ENCODE results near the gene TPSD1. TPM values are rescaled to one million over a fixed set of nuclear protein-coding genes. Genes with fewer than 3 reads are reported as not detected.

TPSD1 gene
- total and polyA plus RNA-seq, 2 experiments from 2014 or later, result not detected

DNA sequence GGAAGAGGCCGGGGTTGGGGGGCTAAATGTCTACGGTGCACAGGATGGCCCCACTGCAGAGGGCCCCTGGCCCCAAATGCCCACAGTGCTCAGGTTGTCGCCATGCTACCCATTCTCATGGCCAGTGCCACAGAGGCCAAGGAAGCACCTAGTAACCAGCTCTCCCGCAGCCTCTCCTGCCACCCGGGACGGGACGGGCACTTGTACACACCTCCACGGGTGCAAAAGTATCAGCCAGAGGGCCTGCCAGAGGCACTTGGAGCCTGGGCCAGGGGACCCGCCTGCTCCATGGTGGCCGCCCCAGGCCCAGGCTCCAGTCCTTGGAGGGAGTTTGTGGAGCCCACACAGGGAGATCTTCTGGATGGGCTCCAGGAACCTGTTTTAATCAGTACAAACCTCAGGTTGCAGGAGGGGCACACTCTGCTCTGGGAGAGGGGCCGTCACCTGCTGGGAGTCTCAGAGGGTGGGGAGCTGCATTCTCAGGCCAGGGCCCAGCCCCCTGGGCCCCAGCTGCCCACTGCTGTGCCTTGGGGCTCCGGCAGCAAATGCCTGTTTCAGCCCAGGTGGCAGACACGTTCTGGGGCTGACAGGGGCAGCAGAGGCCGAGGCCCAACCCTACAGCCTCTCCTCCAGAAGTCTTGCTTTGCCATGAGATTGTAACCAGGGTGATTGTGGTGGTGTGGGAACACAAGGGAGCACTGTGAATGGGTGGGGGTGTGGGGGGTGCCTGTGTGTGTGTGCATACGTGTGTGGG, 7.9 kb downstream of the TPSD1 start:
- DNase-seq (ENCODE audit: low spot score), result no peak
- H3K4me1 ChIP-seq (ENCODE audit: insufficient read depth), result no peaks in the 10 kb centered on the region
- no peak overlapping the region for H3K4me2 ChIP-seq
- 83% methylated on average over 15 of the region's 15 CpGs for WGBS (ENCODE audit: low lambda C conversion rate, missing lambda C conversion rate)
- H3K9me2 ChIP-seq (replicated peaks; ENCODE audit: insufficient read depth), result no peaks in the 10 kb centered on the region
- H3K4me3 ChIP-seq, result no peak overlapping the region
- no peaks in the 10 kb centered on the region for H4K20me1 ChIP-seq (ENCODE audit: insufficient read depth, poor library complexity, severe bottlenecking)
- H3K79me2 ChIP-seq, result no peaks in the 10 kb centered on the region
- TF ChIP-seq, protein P1, sequence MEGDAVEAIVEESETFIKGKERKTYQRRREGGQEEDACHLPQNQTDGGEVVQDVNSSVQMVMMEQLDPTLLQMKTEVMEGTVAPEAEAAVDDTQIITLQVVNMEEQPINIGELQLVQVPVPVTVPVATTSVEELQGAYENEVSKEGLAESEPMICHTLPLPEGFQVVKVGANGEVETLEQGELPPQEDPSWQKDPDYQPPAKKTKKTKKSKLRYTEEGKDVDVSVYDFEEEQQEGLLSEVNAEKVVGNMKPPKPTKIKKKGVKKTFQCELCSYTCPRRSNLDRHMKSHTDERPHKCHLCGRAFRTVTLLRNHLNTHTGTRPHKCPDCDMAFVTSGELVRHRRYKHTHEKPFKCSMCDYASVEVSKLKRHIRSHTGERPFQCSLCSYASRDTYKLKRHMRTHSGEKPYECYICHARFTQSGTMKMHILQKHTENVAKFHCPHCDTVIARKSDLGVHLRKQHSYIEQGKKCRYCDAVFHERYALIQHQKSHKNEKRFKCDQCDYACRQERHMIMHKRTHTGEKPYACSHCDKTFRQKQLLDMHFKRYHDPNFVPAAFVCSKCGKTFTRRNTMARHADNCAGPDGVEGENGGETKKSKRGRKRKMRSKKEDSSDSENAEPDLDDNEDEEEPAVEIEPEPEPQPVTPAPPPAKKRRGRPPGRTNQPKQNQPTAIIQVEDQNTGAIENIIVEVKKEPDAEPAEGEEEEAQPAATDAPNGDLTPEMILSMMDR (IDR thresholded peaks at IDR 0.05; ENCODE audit: poor library complexity), result no peak
- TF ChIP-seq EZH2 (IDR thresholded peaks at IDR 0.05; ENCODE audit: borderline replicate concordance) (no peak), EZH2phosphoT487 (IDR thresholded peaks at IDR 0.05; ENCODE audit: low read depth, severe bottlenecking, unreplicated experiment) (no peak)
- no peak overlapping the region for H2AFZ ChIP-seq
- H3K27me3 ChIP-seq, result peaks cover 8% of the 10 kb centered on the region
- H3K36me3 ChIP-seq (replicated peaks; ENCODE audit: insufficient read depth, low read depth), result no peaks in the 10 kb centered on the region
- H3K9me3 ChIP-seq (ENCODE audit: low read depth), result no peaks in the 10 kb centered on the region
- no peak overlapping the region for H3K27ac ChIP-seq

DNA sequence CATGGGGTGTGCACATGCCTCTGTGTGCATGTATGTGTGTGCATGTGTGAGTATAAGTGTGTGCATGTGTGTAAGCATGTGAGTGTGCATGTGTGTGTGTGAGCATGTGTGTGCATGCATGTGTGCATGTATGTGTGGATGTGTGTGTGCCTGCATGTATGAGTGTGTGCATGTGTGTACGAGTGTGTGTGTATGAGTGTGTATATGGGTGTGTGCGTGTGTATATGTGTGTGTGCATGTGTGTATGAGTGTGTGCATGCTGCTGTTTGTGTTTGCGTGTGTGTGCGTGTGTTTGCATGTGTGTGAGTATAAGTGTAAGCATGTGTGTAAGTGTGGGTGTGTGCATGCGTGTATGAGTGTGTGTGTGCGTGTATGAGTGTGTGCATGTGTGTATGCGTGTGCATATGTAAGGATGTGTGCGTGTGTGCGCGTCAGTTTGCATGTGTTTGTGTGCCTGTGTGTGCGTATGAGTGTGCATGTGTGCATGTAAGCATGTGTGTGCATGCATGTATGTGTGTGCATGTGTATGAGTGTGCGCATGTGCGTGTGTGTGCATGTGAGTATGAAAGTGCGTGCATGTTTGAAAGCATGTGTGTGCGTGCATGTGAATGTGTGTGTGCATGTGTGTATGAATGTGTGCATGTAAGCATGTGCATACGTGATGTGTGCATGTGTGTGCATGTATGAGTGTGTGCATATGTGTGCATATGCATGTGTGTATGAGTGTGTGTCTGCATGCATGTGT, 8.6 kb downstream of the TPSD1 start:
- Histone ChIP-seq H3K79me2 (no peaks in the 10 kb centered on the region), H3K27me3 (peaks cover 6% of the 10 kb centered on the region), H3K27ac (no peak overlapping the region), H2AFZ (no peak overlapping the region), H4K20me1 (ENCODE audit: insufficient read depth, poor library complexity, severe bottlenecking) (no peaks in the 10 kb centered on the region), H3K9me3 (ENCODE audit: low read depth) (no peaks in the 10 kb centered on the region), H3K36me3 (replicated peaks; ENCODE audit: insufficient read depth, low read depth) (no peaks in the 10 kb centered on the region), H3K4me3 (no peak overlapping the region), H3K4me2 (no peak overlapping the region), H3K9me2 (replicated peaks; ENCODE audit: insufficient read depth) (no peaks in the 10 kb centered on the region), H3K4me1 (ENCODE audit: insufficient read depth) (no peaks in the 10 kb centered on the region)
- DNase-seq (ENCODE audit: low spot score), result no peak
- TF ChIP-seq EZH2phosphoT487 (IDR thresholded peaks at IDR 0.05; ENCODE audit: low read depth, severe bottlenecking, unreplicated experiment) (no peak), EZH2 (IDR thresholded peaks at IDR 0.05; ENCODE audit: borderline replicate concordance) (no peak)
- TF ChIP-seq, protein P1 (IDR thresholded peaks at IDR 0.05; ENCODE audit: poor library complexity), result no peak
- 88% methylated on average over 16 of the region's 16 CpGs for WGBS (ENCODE audit: low lambda C conversion rate, missing lambda C conversion rate)

DNA sequence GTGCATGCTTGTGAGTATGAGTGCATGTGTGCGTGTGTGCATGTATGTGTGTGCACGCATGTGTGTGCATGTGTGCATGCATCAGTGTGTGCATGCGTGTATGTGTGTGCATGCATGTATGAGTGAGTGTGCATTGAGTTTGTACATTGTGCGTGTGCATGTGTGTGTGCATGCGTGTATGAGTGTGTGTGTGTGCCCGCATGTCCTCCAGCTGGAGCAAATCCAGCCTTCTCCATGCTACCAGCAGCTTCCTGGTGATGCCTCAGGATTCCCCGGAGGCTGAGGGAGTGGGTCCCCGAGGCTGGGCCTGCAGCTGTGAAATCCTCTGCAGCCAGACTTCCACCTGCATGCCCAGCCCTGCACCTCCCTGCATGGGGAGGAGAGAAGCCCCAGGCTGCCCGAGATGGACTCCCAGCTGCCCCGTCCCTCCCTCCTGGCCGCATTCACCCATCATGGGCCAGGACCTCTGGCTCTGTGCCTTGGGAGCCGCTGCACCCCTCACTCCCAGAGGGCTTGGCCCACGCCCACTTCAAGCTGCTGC, 9.3 kb downstream of the TPSD1 start:
- H3K9me3 ChIP-seq (ENCODE audit: low read depth), result no peaks in the 10 kb centered on the region
- no peak overlapping the region for H3K4me3 ChIP-seq
- H3K9me2 ChIP-seq (replicated peaks; ENCODE audit: insufficient read depth), result no peaks in the 10 kb centered on the region
- H3K4me1 ChIP-seq (ENCODE audit: insufficient read depth), result no peaks in the 10 kb centered on the region
- H3K27me3 ChIP-seq, result no peaks in the 10 kb centered on the region
- H4K20me1 ChIP-seq (ENCODE audit: insufficient read depth, poor library complexity, severe bottlenecking), result no peaks in the 10 kb centered on the region
- DNase-seq (ENCODE audit: low spot score), result no peak
- no peaks in the 10 kb centered on the region for H3K36me3 ChIP-seq (replicated peaks; ENCODE audit: insufficient read depth, low read depth)
- no peak overlapping the region for H2AFZ ChIP-seq
- no peaks in the 10 kb centered on the region for H3K79me2 ChIP-seq
- TF ChIP-seq, protein P1 (IDR thresholded peaks at IDR 0.05; ENCODE audit: poor library complexity), result no peak
- TF ChIP-seq EZH2 (IDR thresholded peaks at IDR 0.05; ENCODE audit: borderline replicate concordance) (no peak), EZH2phosphoT487 (IDR thresholded peaks at IDR 0.05; ENCODE audit: low read depth, severe bottlenecking, unreplicated experiment) (no peak)
- no peak overlapping the region for H3K4me2 ChIP-seq
- 91% methylated on average over 13 of the region's 13 CpGs for WGBS (ENCODE audit: low lambda C conversion rate, missing lambda C conversion rate)
- H3K27ac ChIP-seq, result no peak overlapping the region
